CD4-positive, alpha-beta T cell treated with Interleukin-12 subunit alpha and Interleukin-12 subunit beta, for 1 hour (primary cell): Measurements from ENCODE around the gene IMMP2L.

Experiments used
- DNase-seq: peaks from one replicate; pipeline ENCODE4 v3.0.0-alpha.2; 2020

The IMMP2L gene

GRCh38 chr7:110890101-110890500 is 672.2 kb downstream of the IMMP2L start:
- no peak for DNase-seq

- DNase-seq: no peak
Observed at GRCh38 chr7:110889335-110889734, 673.0 kb downstream of the IMMP2L start.

DNA sequence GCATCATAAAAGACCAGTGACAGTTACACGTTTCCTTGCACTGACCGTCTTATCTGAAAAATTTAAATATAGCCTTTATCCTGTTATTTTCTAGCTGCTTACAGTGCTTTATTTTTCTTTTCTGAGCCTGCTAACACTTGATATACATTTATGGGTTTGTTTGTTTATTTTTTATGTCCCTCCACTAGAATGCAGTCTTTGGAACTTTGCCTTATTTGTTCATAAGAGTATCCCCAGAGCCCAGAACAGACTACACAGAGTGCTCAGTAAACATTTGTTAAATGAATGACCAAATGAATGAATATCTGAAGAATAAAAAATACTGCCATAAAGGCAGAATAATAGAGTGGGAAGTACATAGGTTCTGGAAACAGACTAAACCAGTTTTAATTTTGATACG is 673.7 kb downstream of the IMMP2L start:
- no peak for DNase-seq

DNA sequence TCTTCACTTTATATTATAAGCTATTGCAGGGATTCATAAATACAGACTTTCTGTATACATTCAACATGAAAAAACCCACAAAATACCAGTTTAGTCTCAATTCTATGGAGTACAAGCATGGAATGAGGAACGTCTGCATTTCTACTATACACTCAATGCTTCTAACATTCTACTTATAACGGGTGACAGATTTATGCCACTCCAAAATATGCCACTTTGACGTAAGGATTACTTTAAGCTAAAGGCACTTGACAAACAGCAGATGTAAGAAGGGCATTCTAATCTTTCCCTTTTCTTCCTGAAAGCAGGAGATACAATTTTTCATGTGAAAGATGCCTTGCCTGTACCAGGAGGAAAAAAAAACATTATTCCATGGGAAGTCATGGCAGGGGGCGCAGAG is 676.8 kb downstream of the IMMP2L start:
- DNase-seq: no peak

DNA sequence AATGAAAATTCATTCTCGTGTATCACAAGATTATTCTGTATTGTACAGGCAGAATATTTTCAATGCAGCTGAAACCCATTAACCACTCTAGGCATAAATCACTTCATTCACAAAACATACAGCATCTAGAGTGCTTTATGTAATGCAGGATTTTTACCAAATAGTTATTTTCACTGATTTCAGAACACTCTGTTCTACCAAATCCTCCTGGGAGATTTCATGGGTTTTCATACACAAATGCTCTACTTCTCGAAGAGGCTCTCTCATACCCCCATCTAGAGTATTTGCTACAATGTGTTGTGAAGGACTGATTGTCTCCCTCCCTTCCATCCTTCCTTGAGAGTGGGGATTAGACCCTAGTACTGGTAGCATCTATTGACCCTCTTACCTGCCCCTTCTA is 680.6 kb downstream of the IMMP2L start:
- DNase-seq: no peak

DNA sequence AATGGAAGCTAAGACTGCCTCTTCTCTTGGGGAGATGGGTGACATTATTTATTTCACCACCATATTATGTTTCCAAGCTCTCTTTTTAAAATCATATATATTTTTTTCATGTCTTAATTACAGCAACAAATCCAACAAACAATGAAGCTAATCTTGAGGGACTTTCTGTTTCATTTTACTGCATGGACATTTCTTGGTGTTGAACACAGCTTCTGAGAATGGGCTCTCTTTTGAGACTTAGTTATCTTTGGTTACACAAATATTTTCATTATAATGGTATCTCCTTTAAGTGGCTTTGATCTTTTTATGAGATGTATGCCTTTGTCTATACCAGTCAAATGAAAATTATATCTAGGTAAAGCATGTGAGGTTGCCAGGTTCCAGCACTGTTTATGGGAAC is 681.3 kb downstream of the IMMP2L start:
- no peak for DNase-seq

- DNase-seq: no peak
Observed at GRCh38 chr7:110877016-110877415, 685.3 kb downstream of the IMMP2L start.

- DNase-seq: no peak
Observed at GRCh38 chr7:110875346-110875745, 686.9 kb downstream of the IMMP2L start.

DNA sequence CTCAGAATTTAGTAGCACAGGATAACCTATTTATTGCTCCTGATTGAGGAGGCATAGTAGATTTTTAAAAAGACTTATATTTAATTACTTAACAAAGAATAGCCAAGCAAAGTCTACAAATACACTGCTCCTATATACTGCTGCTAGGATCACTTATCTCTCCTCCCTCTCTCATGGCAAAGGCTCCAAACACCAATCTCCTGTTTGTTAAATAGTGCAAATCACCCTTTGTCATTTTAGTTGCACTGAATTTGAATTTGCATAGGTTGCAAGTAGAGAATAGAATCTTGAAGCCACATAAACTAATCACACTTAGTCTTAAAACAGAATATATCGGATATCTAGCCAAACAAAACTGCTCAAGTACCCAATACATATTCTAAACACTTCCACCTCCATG is 690.4 kb downstream of the IMMP2L start:
- no peak for DNase-seq

- DNase-seq: no peak
Observed at GRCh38 chr7:110870926-110871325, 691.4 kb downstream of the IMMP2L start.

- no peak for DNase-seq
Observed at GRCh38 chr7:110868458-110868857, 693.8 kb downstream of the IMMP2L start.

- no peak for DNase-seq
Observed at GRCh38 chr7:110867771-110868170, 694.5 kb downstream of the IMMP2L start.

- DNase-seq: no peak
Observed at GRCh38 chr7:110863258-110863657, 699.0 kb downstream of the IMMP2L start.

DNA sequence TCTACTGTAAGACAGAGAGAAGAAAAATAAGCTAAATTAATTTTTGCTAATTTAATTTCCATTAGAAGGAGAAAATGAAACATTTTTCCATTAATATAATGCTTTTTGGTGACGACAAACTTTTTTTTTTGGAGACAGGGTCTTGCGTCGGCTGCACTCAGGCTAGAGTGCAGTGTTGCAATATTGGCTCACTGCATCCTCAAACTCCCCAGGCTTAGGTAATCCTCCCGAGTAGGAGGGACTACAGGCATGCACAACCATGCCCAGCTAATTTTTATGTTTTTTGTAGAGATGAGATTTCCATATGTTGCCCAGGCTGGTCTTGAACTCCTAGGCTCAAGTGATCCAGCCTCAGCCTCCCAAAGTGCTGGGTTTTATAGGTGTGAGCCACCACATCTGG is 701.1 kb downstream of the IMMP2L start:
- DNase-seq: no peak

DNA sequence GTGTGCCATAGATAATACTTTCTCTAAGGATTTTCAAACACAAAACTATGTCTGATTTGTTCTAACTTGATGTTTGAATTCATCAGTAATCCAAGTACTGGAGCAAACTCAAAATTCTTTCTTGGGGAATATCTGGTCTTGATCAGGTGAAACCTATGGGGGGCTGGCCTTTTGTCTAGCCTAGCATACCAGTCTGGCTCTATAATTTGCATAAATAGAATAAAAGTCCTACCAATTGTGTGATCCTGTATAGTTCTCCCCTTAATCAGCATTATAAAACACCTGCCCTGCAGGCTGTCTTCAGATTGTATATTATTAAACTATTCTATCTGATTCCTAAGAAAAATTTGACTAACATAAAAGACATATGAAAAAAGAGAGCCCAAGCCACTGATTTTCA is 705.2 kb downstream of the IMMP2L start:
- no peak for DNase-seq

DNA sequence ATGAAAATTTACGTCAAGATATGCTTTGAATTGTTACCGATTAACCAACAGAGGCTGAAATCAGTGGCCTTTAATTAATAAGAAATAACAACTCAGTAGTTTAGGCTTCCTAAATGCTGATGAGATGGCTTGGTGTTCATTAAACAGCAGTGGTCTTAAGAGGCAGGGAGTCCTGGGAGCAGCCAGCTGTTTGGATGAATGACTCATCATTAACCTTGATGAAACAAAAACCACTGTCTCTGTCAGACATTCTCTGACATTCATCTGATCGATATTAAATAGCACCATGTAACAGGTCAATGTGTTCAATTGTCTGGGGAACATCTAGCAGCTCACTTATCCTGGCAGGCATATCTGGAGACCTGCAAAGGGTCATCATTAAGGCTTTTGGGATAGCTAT is 705.6 kb downstream of the IMMP2L start:
- no peak for DNase-seq

DNA sequence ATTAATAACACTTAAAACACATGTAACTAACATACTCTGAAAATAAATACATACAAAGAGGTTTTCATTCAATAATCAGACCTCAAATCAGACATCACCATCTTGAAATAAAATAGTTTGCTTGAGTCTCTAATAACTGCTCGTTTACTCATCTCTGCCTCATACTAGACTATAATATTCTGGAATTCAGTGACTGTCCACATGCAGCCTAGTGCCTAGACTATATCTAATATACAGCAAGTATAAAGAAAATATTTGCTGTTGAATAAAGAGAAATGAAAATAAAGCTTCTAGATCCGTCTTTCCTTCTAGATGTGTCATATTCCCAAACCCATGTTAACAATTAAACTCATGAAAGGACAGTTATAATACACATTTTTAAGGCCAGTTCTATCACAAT is 707.6 kb downstream of the IMMP2L start:
- no peak for DNase-seq

DNA sequence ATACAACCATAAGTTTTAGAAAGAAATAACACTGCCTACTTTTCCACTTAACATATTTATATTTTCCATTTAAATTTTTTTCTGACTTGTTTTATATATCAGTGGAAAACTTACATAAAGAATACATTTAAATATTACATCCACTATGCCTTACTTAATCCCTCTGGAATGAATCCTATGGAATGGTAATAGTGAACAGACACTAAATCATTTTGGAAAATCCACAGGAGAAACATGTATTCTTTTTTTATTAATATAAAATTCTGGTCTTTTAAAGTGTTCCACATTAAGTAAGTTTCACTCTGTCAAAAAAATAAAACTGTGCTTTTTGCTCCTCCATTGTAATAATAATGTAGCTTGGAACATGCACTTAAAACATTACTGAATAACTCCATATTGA is 708.1 kb downstream of the IMMP2L start:
- no peak for DNase-seq

DNA sequence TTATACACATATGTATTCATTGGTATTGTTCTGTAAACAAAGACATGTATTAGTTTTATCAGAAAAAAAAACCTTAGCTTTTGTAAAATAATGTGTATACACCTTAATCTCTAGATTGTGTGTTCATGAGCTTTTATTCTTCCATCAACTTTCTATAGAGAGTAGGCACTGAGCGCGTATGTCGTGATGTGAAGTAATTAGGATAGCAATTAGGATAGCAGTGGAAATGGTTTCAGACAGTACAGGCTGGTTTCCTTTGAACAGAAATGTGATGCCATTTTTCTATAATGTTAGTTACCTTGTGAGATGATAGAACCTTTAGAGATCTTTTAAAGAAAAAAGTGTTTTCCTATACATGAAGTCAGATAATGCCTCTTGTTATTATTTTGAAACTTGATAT is 709.0 kb downstream of the IMMP2L start:
- no peak for DNase-seq

DNA sequence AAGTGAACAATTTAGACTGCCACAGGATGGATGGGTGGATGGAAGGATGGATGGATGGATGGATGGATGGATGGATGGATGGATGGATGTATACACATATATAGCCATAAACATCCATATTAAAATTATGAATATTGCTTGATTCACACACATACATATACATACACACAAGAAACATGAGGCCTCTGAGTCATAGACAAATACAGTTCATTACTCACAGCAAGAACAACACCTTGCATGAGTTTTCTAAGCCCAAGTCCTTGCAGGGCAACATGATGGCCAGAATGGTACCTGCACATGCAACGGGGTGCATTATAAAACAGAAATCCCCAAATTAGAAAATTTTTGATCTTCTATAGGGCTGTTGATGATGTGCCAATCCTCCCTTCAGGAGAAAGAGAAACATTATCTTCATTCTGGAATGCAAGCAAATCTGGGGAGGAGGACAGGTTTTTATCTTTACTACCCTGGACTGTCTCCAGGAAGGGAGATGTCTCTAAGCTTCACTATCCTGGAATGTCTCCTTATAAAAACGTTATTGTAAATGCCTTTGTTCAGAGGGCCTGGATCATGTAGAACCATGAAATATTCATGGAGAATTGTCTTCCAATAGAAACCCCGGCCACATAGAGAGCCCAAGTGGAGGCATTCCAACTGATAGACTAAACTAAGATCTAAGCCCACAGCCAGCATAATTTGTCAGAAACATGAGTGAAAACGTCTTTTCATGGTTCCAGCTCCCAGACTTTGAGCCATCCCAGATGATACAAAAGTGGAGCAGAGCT is 709.9 kb downstream of the IMMP2L start:
- no peak for DNase-seq

DNA sequence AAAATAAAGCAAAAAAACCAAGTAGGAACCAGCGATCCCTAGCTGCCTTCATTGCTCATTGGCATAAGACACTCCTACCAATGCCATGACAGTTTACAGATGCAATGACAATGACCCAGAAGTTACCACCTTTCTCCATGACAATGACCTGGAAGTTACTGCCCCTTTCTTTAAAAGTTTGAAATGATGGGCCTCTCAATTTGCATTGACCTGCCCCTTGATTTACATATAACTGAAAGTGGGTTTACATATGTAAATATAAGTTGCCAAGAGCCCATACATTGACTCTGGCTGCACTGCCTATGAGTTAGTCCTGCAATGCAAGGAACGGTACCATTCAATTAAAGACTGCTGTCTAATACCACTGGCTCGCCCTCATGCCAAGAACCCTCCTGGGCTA is 712.1 kb downstream of the IMMP2L start:
- no peak for DNase-seq

- no peak for DNase-seq
Observed at GRCh38 chr7:110842796-110843195, 719.5 kb downstream of the IMMP2L start.

GRCh38 chr7:110841840-110842545 is 720.3 kb downstream of the IMMP2L start:
- no peak for DNase-seq

GRCh38 chr7:110839866-110840265 is 722.4 kb downstream of the IMMP2L start:
- DNase-seq: no peak

DNA sequence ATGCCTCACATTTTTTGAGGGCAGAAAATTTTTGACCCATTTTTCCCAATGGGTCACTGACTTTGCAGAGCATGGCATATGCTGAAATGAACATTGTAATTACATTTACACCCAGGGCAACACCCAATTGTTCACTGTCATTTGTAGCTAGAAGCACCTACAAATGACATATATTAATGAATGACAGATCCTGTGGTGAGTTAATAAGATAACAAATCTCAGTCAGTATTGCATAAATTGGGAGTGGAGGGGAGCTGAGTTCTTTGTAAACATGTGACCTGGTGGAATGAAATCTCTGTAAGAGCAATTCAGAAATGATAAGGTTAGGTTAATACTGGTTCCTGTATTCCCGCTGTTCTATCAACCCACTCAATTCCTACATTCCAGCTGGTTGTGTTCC is 726.4 kb downstream of the IMMP2L start:
- no peak for DNase-seq
